Erythroblast (primary cell): Measurements from ENCODE around the gene TRAPPC1.

Experiments used
- GATA1 ChIP-seq: IDR thresholded peaks from 2 replicates; pipeline ENCODE4 v1.6.1; 2011; ENCODE audit warnings: low read depth, mild to moderate bottlenecking, control low read depth, low read length, moderate library complexity
- POLR2A ChIP-seq: IDR thresholded peaks from 2 replicates; pipeline ENCODE4 v1.6.1; 2011; ENCODE audit warnings: mild to moderate bottlenecking, low read length

DNA sequence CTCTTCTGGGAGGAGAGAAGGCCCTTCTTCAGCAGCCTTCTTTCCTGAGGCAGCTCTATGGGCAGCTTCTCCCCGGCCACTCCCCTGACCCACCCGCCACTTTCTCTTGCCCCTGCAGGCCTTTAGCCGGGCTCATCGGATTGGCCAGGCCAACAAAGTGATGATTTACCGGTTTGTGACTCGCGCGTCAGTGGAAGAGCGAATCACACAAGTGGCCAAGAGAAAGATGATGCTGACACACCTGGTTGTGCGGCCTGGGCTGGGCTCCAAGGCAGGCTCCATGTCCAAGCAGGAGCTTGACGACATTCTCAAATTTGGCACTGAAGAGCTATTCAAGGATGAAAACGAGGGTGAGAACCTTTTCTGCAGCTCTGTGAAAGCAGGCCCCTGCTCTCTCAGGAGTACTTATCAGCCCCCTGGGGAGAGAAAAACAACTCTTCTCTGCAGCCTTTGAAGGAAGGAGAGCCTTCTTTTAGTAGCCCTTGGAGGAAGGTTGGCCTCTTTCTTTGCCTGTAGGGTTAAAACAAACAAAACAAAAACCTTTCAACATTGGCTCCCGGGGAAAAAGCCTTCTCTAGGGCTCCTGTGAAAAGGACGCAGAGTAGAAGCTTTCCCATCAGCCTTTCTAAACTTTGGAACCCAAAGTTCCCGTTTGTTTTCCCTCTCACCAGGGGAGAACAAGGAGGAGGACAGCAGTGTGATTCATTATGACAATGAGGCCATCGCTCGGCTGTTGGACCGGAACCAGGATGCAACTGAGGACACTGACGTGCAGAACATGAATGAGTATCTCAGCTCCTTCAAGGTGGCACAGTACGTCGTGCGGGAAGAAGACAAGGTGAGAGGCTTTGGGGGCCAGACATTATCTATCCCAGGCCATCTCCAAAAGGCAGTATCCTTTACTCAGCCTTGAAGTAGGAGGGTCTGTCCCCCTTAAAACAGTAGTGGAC is 28.3 kb downstream of the TRAPPC1 start:
- no peak for TF ChIP-seq POLR2A
- TF ChIP-seq GATA1, result no peak
